Stomach smooth muscle (tissue), 2 donors: Measurements from ENCODE around the gene CDH4.

Experiments
- H3K27ac ChIP-seq: one replicate; pipeline ENCODE4 v1.7.0; 2013; ENCODE audit warnings: mild to moderate bottlenecking, low read length, inconsistent platforms
- H3K27me3 ChIP-seq, 2 donors: one replicate each; pipeline ENCODE4 v1.7.0; 2013; ENCODE audit warnings: low read length in 2 of 2; ENCODE audit not compliant: insufficient read depth in 2 of 2, control insufficient read depth in 1 of 2
- H3K36me3 ChIP-seq, 2 donors: one replicate each; pipeline ENCODE4 v1.7.0; 2013; ENCODE audit warnings: low read length in 2 of 2; ENCODE audit not compliant: control insufficient read depth in 2 of 2, insufficient read depth in 2 of 2
- H3K4me1 ChIP-seq: one replicate; pipeline ENCODE4 v1.7.0; 2013; ENCODE audit warnings: low read length; ENCODE audit not compliant: control insufficient read depth, insufficient read depth
- H3K4me3 ChIP-seq, 2 donors: one replicate each; pipeline ENCODE4 v1.7.0; 2013; ENCODE audit warnings: low read length in 2 of 2
- H3K9ac ChIP-seq, 2 donors: one replicate each; pipeline ENCODE4 v1.7.0; 2013; ENCODE audit warnings: low read length in 2 of 2, mild to moderate bottlenecking in 1 of 2
- H3K9me3 ChIP-seq, 2 donors: one replicate each; pipeline ENCODE4 v1.7.0; 2013; ENCODE audit warnings: low read length in 2 of 2; ENCODE audit not compliant: control insufficient read depth in 2 of 2
- donor health status: healthy.
- donor health status: Pancreatic carcinoma.

CDH4 gene

GRCh38 chr20:61690993-61691838, 439.2 kb downstream of the CDH4 start:
- Histone ChIP-seq H3K27ac (no peak overlapping the region), H3K27me3 (peaks cover 12 to 14% of the 10 kb centered on the region in 2 donors), H3K9me3 (no peaks in the 10 kb centered on the region), H3K4me1 (no peaks in the 10 kb centered on the region), H3K4me3 (no peak overlapping the region), H3K9ac (no peak overlapping the region), H3K36me3 (no peaks in the 10 kb centered on the region)

- Histone ChIP-seq H3K4me3 (no peak overlapping the region), H3K27me3 (peaks cover 11 to 14% of the 10 kb centered on the region in 2 donors), H3K9me3 (no peaks in the 10 kb centered on the region), H3K4me1 (no peaks in the 10 kb centered on the region), H3K9ac (no peak overlapping the region), H3K36me3 (no peaks in the 10 kb centered on the region), H3K27ac (no peak overlapping the region)
Measured at GRCh38 chr20:61691978-61692377, 439.9 kb downstream of the CDH4 start.

- Histone ChIP-seq H3K27ac (no peak overlapping the region), H3K27me3 (peaks cover 7 to 14% of the 10 kb centered on the region in 2 donors), H3K4me3 (no peak overlapping the region), H3K36me3 (no peaks in the 10 kb centered on the region), H3K9ac (no peak overlapping the region), H3K9me3 (no peaks in the 10 kb centered on the region), H3K4me1 (no peaks in the 10 kb centered on the region)
Measured at GRCh38 chr20:61692479-61692878, 440.4 kb downstream of the CDH4 start.

GRCh38 chr20:61693055-61693600, 441.1 kb downstream of the CDH4 start:
- Histone ChIP-seq H3K4me1 (no peaks in the 10 kb centered on the region), H3K9me3 (no peaks in the 10 kb centered on the region), H3K4me3 (no peak overlapping the region), H3K9ac (no peak overlapping the region), H3K27ac (no peak overlapping the region), H3K36me3 (no peaks in the 10 kb centered on the region), H3K27me3 (peaks cover 3 to 11% of the 10 kb centered on the region in 2 donors)

GRCh38 chr20:61694682-61695081, 442.6 kb downstream of the CDH4 start:
- Histone ChIP-seq H3K27me3 (peaks cover 0 to 5% of the 10 kb centered on the region in 2 donors), H3K27ac (no peak overlapping the region), H3K36me3 (no peaks in the 10 kb centered on the region), H3K4me1 (no peaks in the 10 kb centered on the region), H3K9ac (no peak overlapping the region), H3K4me3 (no peak overlapping the region), H3K9me3 (no peaks in the 10 kb centered on the region)

- no peak overlapping the region for H3K27ac ChIP-seq
- H3K36me3 ChIP-seq = no peaks in the 10 kb centered on the region
- peaks cover 0 to 5% of the 10 kb centered on the region in 2 donors for H3K27me3 ChIP-seq
- no peaks in the 10 kb centered on the region for H3K4me1 ChIP-seq
- no peak overlapping the region for H3K4me3 ChIP-seq
- no peaks in the 10 kb centered on the region for H3K9me3 ChIP-seq
- no peak overlapping the region for H3K9ac ChIP-seq
Measured at GRCh38 chr20:61695741-61696140, 443.7 kb downstream of the CDH4 start.

GRCh38 chr20:61696181-61696735, 444.2 kb downstream of the CDH4 start:
- Histone ChIP-seq H3K27ac (no peak overlapping the region), H3K9ac (no peak overlapping the region), H3K36me3 (no peaks in the 10 kb centered on the region), H3K4me3 (no peak overlapping the region), H3K4me1 (no peaks in the 10 kb centered on the region), H3K27me3 (peaks cover 0 to 5% of the 10 kb centered on the region in 2 donors), H3K9me3 (no peaks in the 10 kb centered on the region)

- H3K9me3 ChIP-seq = no peaks in the 10 kb centered on the region
- H3K9ac ChIP-seq = no peak overlapping the region
- H3K4me1 ChIP-seq = no peaks in the 10 kb centered on the region
- peaks cover 0 to 5% of the 10 kb centered on the region in 2 donors for H3K27me3 ChIP-seq
- no peaks in the 10 kb centered on the region for H3K36me3 ChIP-seq
- no peak overlapping the region for H3K4me3 ChIP-seq
- no peak overlapping the region for H3K27ac ChIP-seq
Measured at GRCh38 chr20:61697666-61698597, 445.9 kb downstream of the CDH4 start.

- Histone ChIP-seq H3K27ac (no peak overlapping the region), H3K36me3 (no peaks in the 10 kb centered on the region), H3K4me3 (no peak overlapping the region), H3K9ac (no peak overlapping the region), H3K4me1 (no peaks in the 10 kb centered on the region), H3K9me3 (no peaks in the 10 kb centered on the region), H3K27me3 (peaks cover 0 to 5% of the 10 kb centered on the region in 2 donors)
Measured at GRCh38 chr20:61698598-61699494, 446.8 kb downstream of the CDH4 start.
